Measurements from ENCODE around the gene SLC29A4.

The SLC29A4 gene

GRCh38 chr7:5324961-5325360 lies 42.2 kb downstream of the SLC29A4 start:
- DNase-seq (ENCODE audit: low read depth), result no peak

- no peak for DNase-seq (ENCODE audit: low read depth)
Measured at GRCh38 chr7:5330288-5330687, 47.5 kb downstream of the SLC29A4 start.

GRCh38 chr7:5332579-5332978 lies 49.8 kb downstream of the SLC29A4 start:
- no peak for DNase-seq (ENCODE audit: low read depth)

- DNase-seq (ENCODE audit: low read depth), result no peak
Measured at GRCh38 chr7:5333121-5334045, 50.6 kb downstream of the SLC29A4 start.

GRCh38 chr7:5334671-5335070 lies 51.9 kb downstream of the SLC29A4 start:
- no peak for DNase-seq (ENCODE audit: low read depth)

GRCh38 chr7:5337047-5337446 lies 54.3 kb downstream of the SLC29A4 start:
- DNase-seq (ENCODE audit: low read depth), result no peak

GRCh38 chr7:5339955-5340354 lies 57.2 kb downstream of the SLC29A4 start:
- DNase-seq (ENCODE audit: low read depth), result no peak

GRCh38 chr7:5342631-5343030 lies 59.9 kb downstream of the SLC29A4 start:
- no peak for DNase-seq (ENCODE audit: low read depth)

GRCh38 chr7:5343884-5344283 lies 61.1 kb downstream of the SLC29A4 start:
- no peak for DNase-seq (ENCODE audit: low read depth)

- DNase-seq (ENCODE audit: low read depth), result no peak
Measured at GRCh38 chr7:5344342-5344741, 61.6 kb downstream of the SLC29A4 start.

- no peak for DNase-seq (ENCODE audit: low read depth)
Measured at GRCh38 chr7:5345171-5345570, 62.4 kb downstream of the SLC29A4 start.

GRCh38 chr7:5345671-5346070 lies 62.9 kb downstream of the SLC29A4 start:
- no peak for DNase-seq (ENCODE audit: low read depth)

- no peak for DNase-seq (ENCODE audit: low read depth)
Measured at GRCh38 chr7:5348134-5349004, 65.6 kb downstream of the SLC29A4 start.

GRCh38 chr7:5349005-5349380 lies 66.2 kb downstream of the SLC29A4 start:
- no peak for DNase-seq (ENCODE audit: low read depth)

GRCh38 chr7:5349437-5350173 lies 66.9 kb downstream of the SLC29A4 start:
- DNase-seq (ENCODE audit: low read depth), result no peak

- DNase-seq (ENCODE audit: low read depth), result no peak
Measured at GRCh38 chr7:5350174-5350463, 67.4 kb downstream of the SLC29A4 start.

- no peak for DNase-seq (ENCODE audit: low read depth)
Measured at GRCh38 chr7:5350600-5351385, 68.0 kb downstream of the SLC29A4 start.

- DNase-seq (ENCODE audit: low read depth), result no peak
Measured at GRCh38 chr7:5351507-5352265, 68.9 kb downstream of the SLC29A4 start.

GRCh38 chr7:5352440-5353010 lies 69.8 kb downstream of the SLC29A4 start:
- DNase-seq (ENCODE audit: low read depth), result no peak

GRCh38 chr7:5354460-5355232 lies 71.9 kb downstream of the SLC29A4 start:
- peak; percentile 21 for DNase-seq (ENCODE audit: low read depth)
